ENCODE results near the gene TMCC2.
"Not testable (repeated sequence)": the region's sequence is repeated elsewhere in the genome, so short reads cannot be mapped to it uniquely, and the experiment has no call there.

Gene TMCC2

GRCh38 chr1:205261946-205262691 lies 34.4 kb downstream of the TMCC2 start:
- DNase-seq, result no peak

- no peak for DNase-seq
Observed at GRCh38 chr1:205262731-205263171, 35.0 kb downstream of the TMCC2 start.

GRCh38 chr1:205263580-205264190 lies 35.9 kb downstream of the TMCC2 start:
- no peak for DNase-seq

- no peak for DNase-seq
Observed at GRCh38 chr1:205266611-205267305, 39.0 kb downstream of the TMCC2 start.

GRCh38 chr1:205267306-205267902 lies 39.7 kb downstream of the TMCC2 start:
- DNase-seq, result no peak

- DNase-seq, result no peak
Observed at GRCh38 chr1:205268846-205269680, 41.3 kb downstream of the TMCC2 start.

- DNase-seq, result no peak
Observed at GRCh38 chr1:205269711-205270110, 42.0 kb downstream of the TMCC2 start.

GRCh38 chr1:205270271-205270670 lies 42.5 kb downstream of the TMCC2 start:
- no peak for DNase-seq

- no peak for DNase-seq
Observed at GRCh38 chr1:205270764-205271163, 43.0 kb downstream of the TMCC2 start.

GRCh38 chr1:205271277-205271676 lies 43.5 kb downstream of the TMCC2 start:
- DNase-seq, result no peak

- no peak for DNase-seq
Observed at GRCh38 chr1:205271745-205272144, 44.0 kb downstream of the TMCC2 start.

- no peak for DNase-seq
Observed at GRCh38 chr1:205272536-205272935, 44.8 kb downstream of the TMCC2 start.

GRCh38 chr1:205273551-205273982 lies 45.8 kb downstream of the TMCC2 start:
- DNase-seq, result no peak

- no peak for DNase-seq
Observed at GRCh38 chr1:205274041-205274691, 46.4 kb downstream of the TMCC2 start.

- no peak for DNase-seq
Observed at GRCh38 chr1:205275133-205275532, 47.4 kb downstream of the TMCC2 start.

GRCh38 chr1:205275916-205276688 lies 48.4 kb downstream of the TMCC2 start:
- DNase-seq, result no peak

- DNase-seq, result no peak
Observed at GRCh38 chr1:205276689-205277065, 48.9 kb downstream of the TMCC2 start.

GRCh38 chr1:205279986-205280385 lies 52.2 kb downstream of the TMCC2 start:
- no peak for DNase-seq

- not testable (repeated sequence) for DNase-seq
Observed at GRCh38 chr1:205280666-205281395, 53.1 kb downstream of the TMCC2 start.
